Myocyte (in vitro differentiated cells): ENCODE results near the gene SOBP. TPM values are rescaled to one million over a fixed set of nuclear protein-coding genes. Genes with fewer than 3 reads are reported as not detected.

Experiments
- total RNA-seq: library from RNA; depleted of rRNA; stranded (reverse); fragments of >200 nt; gene quantifications from 2 replicates; pipeline ENCODE4 v1.2.3, GENCODE V29; 2014

The SOBP gene
- total RNA-seq, 1 donor from 2014 or later: 0.21 TPM

Other genes starting within 250 kb of the SOBP start
- 11.6 and 87.6 TPM in 2 replicates for gene PDSS2, start 30.6 kb upstream of the SOBP start, total RNA-seq